GM06990 (cell line): ENCODE measurements around the gene MYH11.

Experiments used
- DNase-seq: peaks from one replicate; pipeline ENCODE4 v3.0.0-alpha.2; 2011; ENCODE audit not compliant: insufficient read length; ENCODE audit errors: extremely low read depth
- H3K27me3 ChIP-seq: replicated peaks from 2 replicates; pipeline ENCODE4 v1.6.0; 2011; ENCODE audit warnings: low read length; ENCODE audit not compliant: control insufficient read depth, insufficient read depth
- H3K36me3 ChIP-seq: 2 replicates; pipeline ENCODE4 v1.5.1; 2011; ENCODE audit warnings: low read length; ENCODE audit not compliant: control insufficient read depth, insufficient read depth
- H3K4me3 ChIP-seq: replicated peaks from 2 replicates; pipeline ENCODE4 v1.5.1; 2011; ENCODE audit warnings: low read depth, mild to moderate bottlenecking, control low read depth, low read length
- CTCF ChIP-seq: IDR thresholded peaks from 2 replicates; pipeline ENCODE4 v1.5.1; 2011; ENCODE audit warnings: low read length, control low read depth, mild to moderate bottlenecking, inconsistent platforms; ENCODE audit not compliant: insufficient read depth, poor library complexity, severe bottlenecking

MYH11 gene

DNA sequence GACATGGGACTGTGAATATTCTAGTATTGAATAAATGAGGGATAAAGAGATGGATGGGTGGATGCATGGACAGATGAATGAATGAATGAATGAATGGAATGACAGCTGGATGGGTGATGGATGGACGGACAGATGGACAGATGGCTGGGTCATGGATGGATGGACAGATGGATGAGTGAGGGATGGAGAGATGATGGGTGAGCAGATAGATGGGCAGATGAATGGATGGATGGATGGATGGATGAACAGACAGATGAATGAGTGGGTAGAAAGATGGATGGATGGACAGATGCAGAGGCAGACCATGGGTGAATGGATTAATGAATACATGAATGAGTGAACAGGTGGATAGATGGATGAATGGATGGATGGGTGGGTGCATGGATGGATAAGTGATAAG is 96.7 kb downstream of the MYH11 start:
- DNase-seq: no peak
- Histone ChIP-seq H3K4me3 (no peak overlapping the region), H3K27me3 (no peaks in the 10 kb centered on the region; the same call in 1 of the 2 replicates), H3K36me3 (no peaks in the 10 kb centered on the region)
- TF ChIP-seq CTCF: no peak

DNA sequence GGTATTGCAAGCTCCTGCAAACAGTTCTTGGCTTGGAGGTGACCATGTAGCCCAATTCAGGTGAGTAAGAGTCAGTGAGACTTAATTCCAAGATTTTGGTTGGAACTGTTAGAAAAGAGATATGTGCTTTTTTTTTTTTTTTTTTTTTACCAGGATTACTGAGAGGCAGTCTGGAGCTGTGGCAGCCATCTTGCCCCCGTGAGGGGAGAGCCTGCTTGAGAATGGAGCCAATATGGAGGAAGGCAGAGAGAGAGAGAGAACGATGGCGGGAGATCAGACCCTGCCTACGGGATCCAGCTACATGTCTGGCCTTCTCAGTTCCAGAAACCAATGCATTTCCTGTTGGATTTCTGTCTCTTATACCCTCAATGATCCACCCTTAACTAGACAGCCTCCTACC is 97.8 kb downstream of the MYH11 start:
- Histone ChIP-seq H3K36me3 (no peaks in the 10 kb centered on the region), H3K4me3 (no peak overlapping the region), H3K27me3 (no peaks in the 10 kb centered on the region; the same call in 1 of the 2 replicates)
- DNase-seq: no peak
- TF ChIP-seq CTCF: no peak

GRCh38 chr16:15757630-15758251 is 99.1 kb downstream of the MYH11 start:
- DNase-seq: no peak
- Histone ChIP-seq H3K27me3 (no peaks in the 10 kb centered on the region; the same call in 1 of the 2 replicates), H3K36me3 (no peaks in the 10 kb centered on the region), H3K4me3 (no peak overlapping the region)
- no peak for TF ChIP-seq CTCF

- TF ChIP-seq CTCF: no peak
- no peak for DNase-seq
- no peaks in the 10 kb centered on the region for H3K36me3 ChIP-seq
- no peaks in the 10 kb centered on the region; the same call in 1 of the 2 replicates for H3K27me3 ChIP-seq
- H3K4me3 ChIP-seq: no peak overlapping the region
Observed at GRCh38 chr16:15757077-15757386, 99.8 kb downstream of the MYH11 start.

GRCh38 chr16:15754821-15755534 is 101.8 kb downstream of the MYH11 start:
- H3K4me3 ChIP-seq: no peak overlapping the region
- DNase-seq: no peak

More at GRCh38 chr16:15754821-15755534, 101.8 kb downstream of the MYH11 start:
- H3K36me3 ChIP-seq: no peaks in the 10 kb centered on the region
- TF ChIP-seq CTCF: no peak
- H3K27me3 ChIP-seq: no peaks in the 10 kb centered on the region
